GM21723 (cell line): ENCODE measurements around the gene WHRN.

Experiments used
- ATAC-seq: cut with Tn5 transposase; IDR thresholded peaks from one replicate; pipeline ENCODE4 v1.9.1; 2021; ENCODE audit warnings: mild to moderate bottlenecking, moderate library complexity; ENCODE audit not compliant: unreplicated experiment

The WHRN gene

GRCh38 chr9:114370968-114371320 lies 134.3 kb downstream of the WHRN start:
- ATAC-seq: no peak

- no peak for ATAC-seq
Observed at GRCh38 chr9:114370251-114370967, 134.9 kb downstream of the WHRN start.

- ATAC-seq: no peak
Observed at GRCh38 chr9:114369216-114370130, 135.8 kb downstream of the WHRN start.

DNA sequence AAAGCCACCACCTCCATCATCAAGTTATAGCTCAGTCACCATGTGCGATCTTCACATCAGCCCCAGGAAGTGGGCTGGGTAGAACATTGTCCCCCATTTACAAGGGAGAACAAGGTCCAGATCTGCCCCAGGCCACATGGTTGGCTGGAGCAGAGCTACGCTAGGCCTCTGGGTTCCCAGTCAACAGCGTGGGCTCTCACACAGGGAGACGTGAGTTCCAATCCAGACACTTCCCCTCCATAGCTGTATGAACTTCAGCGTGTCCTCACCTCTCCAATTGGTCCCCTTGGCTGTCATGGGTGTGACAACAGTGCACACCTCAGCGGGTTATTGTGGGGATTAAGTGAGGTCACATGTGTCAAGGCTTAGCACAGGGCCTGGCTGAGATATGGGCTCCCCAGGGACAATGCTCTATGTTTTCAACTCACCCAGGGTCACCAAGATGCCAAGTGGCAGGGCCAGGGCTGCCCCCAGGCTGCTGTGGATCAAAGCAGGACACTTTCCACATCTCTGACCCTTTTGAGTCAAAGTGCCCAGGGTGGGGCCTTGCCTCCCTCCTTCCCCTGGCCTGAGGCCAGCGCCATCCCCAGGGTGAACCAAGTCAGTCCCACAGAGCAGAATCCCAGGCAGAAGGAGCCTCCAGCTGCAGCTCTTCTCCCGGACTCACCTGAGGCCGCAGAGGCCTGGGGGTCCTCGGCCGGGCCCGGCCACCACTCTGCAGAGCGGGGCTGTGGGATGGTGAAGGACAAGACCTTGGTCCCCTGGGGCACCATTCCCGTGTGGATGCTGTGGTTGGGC lies 137.3 kb downstream of the WHRN start:
- no peak for ATAC-seq

DNA sequence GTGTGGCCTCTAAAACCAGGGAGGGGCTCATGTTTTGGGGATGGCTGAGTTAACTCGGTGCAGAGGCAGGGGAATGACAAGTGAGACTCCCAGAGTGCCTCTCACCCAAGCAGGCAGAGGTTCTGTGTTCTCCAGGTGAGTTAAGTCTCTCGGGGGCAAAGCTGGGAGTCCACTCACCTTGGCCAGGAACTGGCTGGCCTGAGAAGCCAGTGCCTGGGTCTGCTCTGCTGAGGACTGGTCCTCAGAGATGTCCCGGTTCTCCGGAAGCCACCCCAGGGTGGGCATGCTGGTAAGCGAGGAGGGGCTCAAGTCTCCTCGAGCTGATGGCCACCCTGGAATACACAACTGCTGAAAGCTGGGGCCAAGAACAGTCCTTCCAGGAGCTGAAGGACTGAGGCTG lies 137.9 kb downstream of the WHRN start:
- no peak for ATAC-seq

- peak; percentile 53 for ATAC-seq
Observed at GRCh38 chr9:114366334-114367128, 138.7 kb downstream of the WHRN start.

DNA sequence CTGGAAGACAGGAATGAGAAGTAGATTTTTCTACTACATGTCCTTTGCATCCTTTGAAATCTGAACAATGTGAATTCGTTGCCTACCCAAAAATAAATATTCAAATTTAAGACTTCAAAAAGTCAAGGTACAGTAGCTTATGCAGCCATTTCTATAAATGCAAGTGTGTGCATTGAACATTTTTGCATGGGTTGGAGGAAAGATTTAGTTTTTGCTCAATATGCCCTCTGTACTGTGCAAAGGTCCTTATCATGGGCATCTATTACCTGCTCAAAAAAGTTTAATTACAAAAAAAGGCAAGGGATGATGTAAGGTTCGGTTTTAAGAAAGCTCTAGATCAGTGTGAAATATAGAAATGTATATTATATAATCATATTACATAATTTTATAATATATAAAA lies 140.1 kb downstream of the WHRN start:
- no peak for ATAC-seq

DNA sequence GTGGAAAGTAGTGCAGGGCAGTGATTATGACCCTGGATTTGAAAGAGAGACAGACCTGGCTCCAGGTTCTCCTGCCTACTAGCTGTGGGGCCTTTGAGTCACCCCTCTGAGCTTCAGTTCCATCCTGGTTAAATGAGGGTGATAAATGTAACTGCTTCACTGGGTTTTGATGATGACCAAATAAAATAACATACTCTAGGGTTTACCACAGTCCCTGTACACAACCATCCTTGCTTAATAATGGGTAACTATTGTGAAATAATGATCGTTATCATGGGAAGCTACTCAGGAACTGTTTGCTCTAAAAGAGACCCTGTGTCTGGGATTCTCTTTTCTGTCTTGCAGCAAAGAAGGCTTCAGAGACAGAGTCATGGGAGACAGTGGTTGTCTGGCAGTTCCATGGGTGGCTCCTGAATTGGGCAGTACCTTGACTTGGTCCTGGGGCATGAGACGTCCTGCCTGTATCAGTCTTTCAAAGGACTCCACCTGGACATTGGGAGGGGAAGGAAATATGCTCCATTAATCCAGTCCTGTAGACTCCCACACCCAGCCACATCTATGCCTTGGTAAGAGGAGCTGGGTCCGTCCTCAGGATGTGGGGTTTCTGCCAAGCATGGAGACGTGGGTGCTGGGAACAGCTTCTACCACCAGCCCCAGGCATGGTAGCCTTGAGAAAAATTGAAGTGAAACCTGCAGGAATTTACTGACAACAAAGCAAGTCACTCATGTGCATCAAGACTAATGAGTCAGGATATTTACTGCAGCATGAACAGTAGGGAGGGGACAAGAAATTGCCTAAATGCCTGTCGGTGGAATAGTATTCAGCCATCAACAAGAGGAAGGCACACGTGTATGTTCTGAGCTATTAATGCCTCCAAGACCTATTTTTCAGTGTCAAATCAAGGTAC lies 140.9 kb downstream of the WHRN start:
- no peak for ATAC-seq

GRCh38 chr9:114363424-114363823 lies 141.8 kb downstream of the WHRN start:
- no peak for ATAC-seq

DNA sequence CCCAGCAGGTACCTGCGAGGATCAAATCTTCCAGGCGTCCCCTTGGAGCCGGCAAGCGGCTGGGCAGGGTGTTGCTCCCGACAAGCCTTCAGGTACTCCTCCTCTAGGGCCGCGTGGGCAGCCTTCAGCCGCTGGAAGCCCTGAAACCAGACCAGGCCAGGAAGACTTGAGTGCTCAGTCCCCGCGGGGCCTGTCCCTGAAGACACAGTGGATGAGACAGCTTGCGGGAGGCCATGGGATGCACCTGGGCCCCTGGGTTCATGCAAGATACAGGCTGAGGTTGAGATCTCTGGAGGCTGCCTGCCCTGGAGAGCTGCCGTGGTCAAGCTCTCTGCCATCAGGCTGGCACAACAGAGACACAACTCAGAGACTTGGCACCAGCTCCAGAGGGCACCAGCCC lies 142.9 kb downstream of the WHRN start:
- ATAC-seq: no peak

DNA sequence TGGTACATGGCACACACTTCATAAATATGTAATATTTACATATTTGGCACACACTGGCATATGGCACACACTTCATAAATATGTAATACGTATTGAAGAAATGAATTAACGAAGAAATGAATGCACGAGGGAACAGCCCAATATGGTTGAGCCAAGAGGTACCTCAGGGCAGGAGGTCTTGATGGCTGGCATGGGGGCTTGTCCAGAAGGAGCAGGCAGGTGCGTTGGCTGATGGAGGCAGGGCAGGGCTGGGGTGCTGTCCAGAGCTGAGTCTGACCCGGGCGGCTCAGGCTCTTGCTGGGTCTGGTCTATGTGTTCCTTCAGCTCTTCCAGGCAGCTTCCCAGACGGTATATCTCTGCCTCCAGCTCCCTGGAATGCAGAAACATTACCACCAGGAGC lies 143.7 kb downstream of the WHRN start:
- no peak for ATAC-seq

GRCh38 chr9:114359801-114360200 lies 145.5 kb downstream of the WHRN start:
- ATAC-seq: no peak

- no peak for ATAC-seq
Observed at GRCh38 chr9:114357911-114358328, 147.4 kb downstream of the WHRN start.

GRCh38 chr9:114357360-114357759 lies 147.9 kb downstream of the WHRN start:
- no peak for ATAC-seq

DNA sequence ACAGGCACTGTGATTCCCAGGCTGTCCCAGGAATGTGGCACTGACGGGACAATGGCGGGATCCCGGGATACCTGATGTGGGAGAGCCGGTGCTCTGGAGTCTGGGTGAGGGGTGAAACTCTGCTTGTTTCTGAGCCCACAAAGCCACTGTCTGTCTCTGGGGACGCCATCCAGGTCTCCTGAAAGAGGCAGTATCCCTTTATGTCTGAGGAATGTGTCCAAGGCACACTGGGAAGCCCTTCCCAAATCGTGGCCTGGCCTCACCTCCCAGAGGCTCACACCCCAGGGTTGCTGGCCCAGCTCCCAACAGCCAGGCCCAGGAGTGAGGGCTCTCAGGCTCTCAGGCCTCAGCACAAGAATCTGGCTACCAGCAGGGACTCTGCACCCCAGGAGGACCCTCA lies 148.5 kb downstream of the WHRN start:
- ATAC-seq: no peak

DNA sequence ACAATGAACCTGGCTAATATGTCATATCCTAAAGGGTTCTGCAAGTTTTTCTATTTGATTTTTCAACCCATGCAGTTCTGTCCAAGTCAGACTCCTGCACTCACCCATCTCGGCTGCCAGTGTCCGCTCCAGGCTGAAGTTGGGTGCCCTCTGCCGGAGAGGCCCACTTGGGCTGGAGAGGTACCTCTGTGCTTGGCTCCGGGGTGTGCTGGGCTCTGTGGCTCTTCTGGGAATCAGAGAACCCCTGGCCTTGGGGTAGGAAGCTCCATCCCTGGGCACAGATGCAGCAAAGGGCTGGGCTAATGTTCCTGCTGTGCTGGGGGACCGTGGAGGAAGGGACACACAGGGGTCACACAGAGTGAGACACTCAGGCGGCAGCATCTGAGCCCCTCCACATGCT lies 149.5 kb downstream of the WHRN start:
- ATAC-seq: no peak
